Stimulated activated CD4-positive, alpha-beta T cell treated with anti-CD3 and anti-CD28 coated beads, TNF-alpha, amount 100 ng/mL, for 1 hour (primary cell): ENCODE data around the gene CR1.
"Not testable (repeated sequence)": the region's sequence is repeated elsewhere in the genome, so short reads cannot be mapped to it uniquely, and the experiment has no call there.

ENCODE experiments used
- DNase-seq, 3 donors: peaks; one replicate each; pipeline ENCODE4 v3.0.0-alpha.2; 2020; ENCODE audit warnings: low read depth in 3 of 3, low spot score in 1 of 3

Gene CR1

DNA sequence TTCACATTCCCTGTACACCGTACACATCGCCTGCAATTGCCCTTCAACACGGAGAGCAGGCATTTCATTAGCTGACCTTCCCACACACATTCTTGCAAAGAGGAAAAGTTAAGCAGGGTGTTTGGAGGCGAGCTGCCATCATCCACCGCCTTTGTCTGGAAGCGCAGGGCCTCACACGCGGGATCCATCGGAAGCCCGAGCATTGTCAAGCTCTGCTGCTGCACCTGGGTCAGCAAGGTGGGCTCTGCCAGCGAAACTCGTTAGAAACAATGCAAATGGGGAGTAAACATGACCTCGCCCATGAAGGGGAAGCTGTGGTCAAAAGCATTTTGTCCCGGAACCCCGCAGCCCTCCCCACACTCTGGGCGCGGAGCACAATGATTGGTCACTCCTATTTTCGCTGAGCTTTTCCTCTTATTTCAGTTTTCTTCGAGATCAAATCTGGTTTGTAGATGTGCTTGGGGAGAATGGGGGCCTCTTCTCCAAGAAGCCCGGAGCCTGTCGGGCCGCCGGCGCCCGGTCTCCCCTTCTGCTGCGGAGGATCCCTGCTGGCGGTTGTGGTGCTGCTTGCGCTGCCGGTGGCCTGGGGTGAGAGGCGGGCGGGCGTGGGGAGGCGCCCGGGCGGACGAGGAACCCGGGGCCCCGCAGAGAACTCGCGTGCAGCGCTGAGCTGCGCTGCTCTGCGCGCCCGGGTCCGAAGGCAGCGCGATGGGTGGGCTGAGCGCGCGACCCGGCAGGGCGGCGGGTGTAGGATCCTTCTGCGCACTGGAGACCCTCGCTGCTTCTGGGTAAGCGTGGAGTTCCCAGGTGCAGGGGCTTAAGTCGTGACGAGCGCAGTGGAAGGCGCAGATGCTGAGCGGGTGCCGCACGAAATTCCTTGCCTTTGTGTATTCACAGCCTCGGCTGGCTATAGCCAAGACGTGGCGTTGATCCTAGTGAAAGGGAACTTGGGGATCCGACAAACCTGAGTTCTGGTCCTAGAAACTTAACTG is at the start of gene CR1:
TSS of gene CR1 (plus strand) at position 357 of the 992 bp plus-strand sequence. CDS start at position 468, 111 bp downstream.
- peak in 1 of 3 donors; percentile 11 for DNase-seq

DNA sequence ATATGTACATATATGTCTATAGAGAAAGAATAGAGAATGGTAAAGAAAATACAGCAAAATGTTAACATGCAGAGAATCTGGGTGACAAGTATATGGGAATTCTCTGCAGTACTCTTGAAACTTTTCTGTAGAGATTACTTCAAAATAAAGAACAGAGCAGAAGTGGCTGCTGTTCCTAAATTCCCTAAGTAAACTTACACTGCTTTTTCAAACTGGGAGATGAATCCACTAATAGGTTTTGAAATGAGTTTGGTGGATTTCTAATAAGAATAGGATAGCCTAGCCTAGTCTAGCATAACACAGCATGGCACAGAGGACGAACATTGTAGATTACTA is 42.3 kb upstream of the CR1 start:
- DNase-seq, result no peak

DNA sequence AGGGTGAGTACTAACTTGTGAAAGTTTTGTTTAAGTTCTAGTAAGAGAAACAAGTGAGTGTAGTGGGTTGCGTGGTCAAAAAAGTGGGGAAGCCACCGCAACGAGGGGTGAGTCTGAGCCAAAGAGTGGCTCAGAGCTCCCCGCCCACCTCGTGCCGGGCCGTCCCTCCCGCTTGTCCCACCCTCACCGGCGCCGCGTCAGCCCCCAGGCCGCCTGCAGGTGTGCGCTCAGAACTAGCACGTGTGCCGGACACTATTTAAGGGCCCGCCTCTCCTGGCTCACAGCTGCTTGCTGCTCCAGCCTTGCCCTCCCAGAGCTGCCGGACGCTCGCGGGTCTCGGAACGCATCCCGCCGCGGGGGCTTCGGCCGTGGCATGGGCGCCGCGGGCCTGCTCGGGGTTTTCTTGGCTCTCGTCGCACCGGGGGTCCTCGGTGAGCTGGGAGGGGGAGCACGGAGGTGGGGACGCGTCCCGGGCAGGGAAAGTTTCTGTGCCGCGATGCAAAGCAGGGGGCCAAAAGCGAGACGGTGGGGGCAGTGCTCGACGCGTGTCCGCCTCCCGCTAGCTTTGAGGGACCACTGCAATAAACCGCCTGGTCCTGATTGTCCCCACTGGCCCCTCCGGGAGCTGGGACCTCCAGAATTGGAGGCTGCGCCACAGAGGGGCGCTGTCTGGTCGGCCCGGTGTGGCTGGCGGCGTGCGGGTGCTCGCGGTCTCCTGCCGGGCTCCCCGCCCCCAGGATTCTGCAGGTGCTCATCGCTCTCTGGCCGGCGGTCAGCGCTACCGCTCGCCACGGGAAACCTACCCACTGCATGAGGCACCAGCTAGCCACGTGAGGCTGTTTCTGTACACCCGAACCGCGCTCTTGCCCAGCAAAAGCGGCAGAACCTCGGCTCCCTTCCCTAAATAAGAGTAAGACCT is 41.7 kb upstream of the CR1 start, which contains the start of gene CR2:
TSS of gene CR2 (plus strand) at position 283 of the 919 bp plus-strand sequence. CDS start at position 374, 91 bp downstream.
- peak in 1 of 3 donors; percentile 28 for DNase-seq

DNA sequence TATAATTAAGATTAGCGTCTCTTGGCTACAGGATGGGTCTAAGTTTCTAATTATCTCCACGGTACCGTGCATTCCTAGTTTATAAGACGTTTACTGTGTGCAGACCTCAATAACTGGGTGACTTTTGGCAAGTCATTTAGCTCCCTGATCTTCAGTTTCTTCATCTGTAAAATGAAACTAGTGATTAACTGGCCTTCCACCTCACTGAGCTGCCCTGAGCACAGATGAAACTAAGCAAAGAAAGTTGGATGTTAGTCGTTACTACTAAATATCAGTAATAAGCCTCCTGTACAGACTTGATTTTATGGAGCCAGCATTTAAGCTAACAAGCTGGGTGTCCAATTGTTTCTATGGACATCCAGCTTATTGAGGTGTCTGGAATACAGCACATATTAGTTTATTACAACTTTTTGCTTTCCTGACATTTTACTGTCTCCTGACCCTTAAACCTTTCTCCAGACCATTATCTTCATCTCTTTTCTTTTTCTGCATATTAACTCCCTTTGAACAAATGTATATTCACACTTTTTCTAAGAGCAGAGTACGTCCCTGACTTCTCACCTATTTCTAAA is 40.7 kb upstream of the CR1 start:
- no peak for DNase-seq

DNA sequence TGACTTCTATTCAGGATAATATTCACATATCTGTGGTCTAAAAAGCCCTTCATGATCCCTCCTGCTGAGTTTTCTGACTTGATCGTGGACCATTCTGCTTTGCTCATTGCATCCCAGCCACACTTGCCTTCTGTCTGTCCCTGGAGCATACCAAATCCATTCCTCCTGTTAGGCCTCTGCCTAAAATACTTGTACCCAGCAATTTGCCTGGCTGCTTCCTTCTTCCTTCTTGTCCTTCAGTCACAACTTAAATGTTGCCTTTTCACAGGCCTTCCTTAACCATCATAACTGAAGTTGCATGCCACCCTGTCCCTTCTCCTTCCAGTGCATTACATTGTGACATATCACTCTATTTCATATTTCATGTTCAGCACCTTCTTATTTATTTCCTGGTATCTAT is 37.5 kb upstream of the CR1 start:
- no peak for DNase-seq

DNA sequence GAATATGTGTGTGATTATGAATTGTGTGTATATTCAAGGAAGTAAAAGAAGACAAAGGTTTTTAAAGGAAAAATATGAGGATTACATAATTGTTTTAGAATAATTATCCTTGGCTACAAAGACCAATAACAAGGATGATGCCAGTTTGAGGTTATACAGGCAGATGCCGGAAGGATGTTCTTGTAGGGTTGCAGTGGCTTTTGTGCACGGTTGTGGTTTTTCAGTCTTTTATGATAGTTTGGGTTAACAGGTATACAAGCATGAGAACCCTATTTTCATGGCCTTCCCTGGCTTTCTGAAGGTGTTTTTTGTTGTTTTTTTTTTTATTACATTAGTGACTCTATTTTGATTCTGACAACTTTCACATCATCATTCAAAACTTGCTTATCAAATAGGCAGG is 36.9 kb upstream of the CR1 start:
- DNase-seq, result no peak

DNA sequence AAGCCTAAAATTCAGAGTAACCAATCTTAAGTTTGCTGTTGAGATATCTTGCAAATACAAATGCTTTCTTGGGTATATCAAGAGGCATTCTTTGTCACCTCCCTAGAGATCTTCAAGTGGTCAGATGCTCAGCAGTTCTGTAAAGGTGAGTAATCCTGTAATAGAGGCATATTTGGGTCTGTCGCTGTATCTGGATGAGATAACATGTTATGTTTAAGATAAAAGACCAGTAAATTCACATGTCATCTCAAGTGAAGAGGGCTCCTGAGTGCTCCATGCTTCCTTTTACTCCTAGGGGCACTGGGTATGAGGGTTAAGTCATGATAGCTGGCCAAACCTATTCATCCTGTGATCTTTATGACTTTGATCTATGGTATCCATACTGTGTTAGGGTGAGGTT is 34.3 kb upstream of the CR1 start:
- no peak for DNase-seq

DNA sequence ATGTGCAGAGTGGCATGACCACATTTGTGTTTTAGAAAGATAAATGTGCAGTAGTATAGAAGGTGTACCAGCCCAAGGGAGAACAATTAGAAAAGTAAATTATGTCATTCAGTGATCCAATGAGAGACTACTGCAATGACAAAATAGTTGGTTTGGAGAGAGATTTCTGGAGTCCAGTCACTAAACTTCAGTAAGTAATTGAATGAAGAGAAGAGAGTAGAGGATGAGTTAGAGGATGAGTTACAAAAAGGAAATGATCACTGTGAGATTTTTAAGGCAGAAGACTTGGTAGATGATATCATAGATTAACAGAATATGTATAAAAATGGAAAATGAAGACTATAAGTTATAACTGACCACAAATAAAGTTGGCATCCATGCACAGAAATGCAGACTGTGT is 33.4 kb upstream of the CR1 start:
- DNase-seq, result no peak

DNA sequence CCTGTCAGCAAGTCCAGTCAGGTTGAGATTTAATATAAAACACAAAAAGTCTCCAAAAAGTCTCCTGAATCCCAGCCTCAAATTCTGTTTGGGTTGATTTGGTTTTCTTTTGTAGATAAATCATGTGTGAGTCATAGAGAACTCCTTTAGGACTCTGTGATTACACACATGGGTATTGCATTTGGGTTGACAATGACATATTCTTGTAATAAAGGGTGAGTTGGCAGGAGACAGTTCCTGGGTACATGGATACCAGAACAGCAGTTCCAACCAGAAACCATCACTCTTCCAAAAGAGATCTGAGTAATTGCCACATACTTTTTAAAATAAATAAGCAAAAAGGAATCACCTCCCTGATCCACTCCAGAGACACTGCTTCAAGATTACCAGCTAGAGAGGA is 32.9 kb upstream of the CR1 start:
- DNase-seq, result no peak

DNA sequence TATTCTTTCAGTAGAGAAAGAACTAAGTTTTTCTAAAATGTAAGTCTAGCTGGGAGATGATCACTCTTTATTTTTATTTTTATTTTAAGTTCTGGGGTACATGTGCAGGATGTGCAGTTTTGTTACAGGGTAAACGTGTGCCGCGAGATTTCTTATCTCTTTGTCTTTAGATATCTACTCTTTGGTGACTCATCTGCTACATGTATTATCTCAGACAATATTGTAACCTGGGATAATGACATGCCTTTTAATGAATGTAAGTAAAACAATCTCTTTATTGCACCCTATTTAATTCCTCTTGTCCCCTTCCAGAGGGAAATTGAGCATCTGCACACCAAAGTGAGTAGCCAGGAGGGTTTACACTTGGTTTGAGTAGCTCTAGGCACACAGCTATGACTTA is 32.4 kb upstream of the CR1 start:
- DNase-seq, result no peak

DNA sequence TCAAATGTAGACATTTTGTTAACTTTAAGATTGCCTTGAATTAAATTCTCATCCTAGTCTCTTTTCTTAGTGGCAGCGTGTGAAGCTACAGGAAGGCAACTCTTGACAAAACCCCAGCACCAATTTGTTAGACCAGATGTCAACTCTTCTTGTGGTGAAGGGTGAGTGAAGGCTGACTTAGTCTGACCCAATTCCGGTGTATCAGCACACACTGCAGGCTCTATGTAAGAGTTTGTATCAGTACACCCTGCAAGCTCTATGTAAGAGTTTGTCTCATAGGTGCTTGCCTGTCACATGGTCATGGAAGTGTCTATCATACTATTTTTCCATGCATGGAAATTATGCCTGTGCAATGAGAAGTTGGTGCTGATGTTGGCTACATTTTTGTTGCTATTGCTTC is 25.0 kb upstream of the CR1 start:
- DNase-seq, result no peak

DNA sequence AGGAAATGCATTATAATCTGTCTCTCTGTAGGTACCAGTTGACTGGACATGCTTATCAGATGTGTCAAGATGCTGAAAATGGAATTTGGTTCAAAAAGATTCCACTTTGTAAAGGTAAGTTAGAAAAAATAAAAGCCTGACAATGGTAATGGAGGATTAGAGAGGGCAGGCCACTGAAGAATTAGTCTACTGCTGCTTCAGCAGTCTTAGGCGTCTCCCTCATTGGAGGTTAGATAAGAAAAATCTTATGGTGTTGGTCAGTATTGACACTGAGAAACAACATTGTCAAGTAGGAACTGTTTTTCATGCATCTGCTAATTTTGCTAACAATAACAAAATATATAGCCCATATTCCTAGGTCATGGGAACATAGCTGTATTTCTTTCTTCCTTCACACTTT is 21.7 kb upstream of the CR1 start:
- DNase-seq, result no peak

DNA sequence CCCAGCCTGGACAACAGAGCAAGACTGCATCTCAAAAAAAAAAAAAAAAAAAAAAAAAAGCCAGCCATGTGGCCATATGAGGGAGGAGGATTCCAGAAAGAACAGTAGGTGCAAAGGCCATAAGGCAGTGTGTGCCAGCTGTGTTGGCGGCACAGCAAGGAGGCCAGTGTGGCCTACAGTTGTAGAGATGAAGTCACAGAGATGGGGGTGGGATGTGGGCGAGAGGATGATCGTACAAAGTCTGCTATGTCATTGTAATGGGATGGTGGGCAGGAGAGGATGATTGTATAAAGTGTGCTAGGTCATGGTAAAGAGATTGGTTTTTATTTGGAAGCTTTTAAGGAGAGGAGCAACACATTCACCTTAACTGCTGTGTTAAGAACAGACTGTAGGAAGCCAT is 9.8 kb upstream of the CR1 start:
- DNase-seq, result no peak

DNA sequence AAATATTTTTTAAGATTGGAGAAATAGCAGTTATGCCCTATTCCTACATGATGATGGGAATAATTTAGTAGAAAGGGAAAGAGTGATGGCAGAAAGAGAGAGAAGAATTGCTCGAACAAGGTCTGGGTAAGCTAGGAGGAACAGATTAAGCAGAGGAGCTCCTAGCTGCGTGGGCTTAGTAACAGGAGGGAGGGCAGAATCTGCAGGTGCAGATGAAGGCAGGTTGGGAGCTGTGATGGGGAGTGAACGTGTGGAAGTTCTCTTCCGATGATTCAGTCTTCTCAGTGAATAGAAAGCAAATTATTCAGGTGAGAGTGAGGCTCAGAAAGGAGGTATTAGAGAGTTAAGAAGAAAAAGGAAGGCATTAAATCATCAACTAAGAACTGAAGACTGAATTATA is 8.3 kb upstream of the CR1 start:
- DNase-seq, result no peak

DNA sequence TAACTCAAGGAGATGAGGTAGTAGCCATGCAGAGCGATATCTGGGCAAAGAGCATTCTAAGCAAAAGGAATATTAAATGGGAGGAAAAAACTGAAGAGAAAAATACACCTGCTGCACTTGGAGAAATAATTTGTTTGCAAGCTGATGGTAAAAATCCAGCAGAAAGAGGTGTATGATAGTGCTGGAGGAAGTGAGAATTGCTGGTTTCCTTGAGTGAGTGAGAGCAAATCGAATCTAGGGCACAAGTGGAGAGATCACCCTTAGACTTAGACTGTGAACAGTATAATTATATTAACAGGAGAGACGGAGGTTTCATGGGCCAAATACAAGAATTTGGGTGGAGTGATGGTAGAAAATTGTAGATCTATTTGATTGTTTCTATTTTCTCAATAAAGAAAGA is 2.7 kb upstream of the CR1 start:
- no peak for DNase-seq

DNA sequence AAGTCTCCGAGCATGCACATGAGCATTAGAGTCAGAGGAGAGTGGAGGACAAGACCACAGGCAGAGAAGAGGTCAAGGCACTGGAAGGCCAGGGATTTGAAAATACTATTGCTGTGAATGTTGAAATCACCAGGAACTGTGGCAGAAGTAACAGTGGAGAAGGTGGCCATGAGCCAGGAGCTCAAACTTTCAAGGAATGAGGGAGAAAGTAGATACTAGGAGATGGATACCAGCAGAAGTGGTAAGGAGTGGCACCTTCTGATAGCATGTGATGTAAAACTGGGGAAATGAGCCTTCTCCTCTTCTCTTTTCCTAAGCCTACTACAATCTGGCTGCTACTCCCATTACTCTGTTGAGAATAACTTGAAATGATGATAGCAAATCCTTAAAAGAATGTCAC is 1.8 kb upstream of the CR1 start:
- no peak for DNase-seq

DNA sequence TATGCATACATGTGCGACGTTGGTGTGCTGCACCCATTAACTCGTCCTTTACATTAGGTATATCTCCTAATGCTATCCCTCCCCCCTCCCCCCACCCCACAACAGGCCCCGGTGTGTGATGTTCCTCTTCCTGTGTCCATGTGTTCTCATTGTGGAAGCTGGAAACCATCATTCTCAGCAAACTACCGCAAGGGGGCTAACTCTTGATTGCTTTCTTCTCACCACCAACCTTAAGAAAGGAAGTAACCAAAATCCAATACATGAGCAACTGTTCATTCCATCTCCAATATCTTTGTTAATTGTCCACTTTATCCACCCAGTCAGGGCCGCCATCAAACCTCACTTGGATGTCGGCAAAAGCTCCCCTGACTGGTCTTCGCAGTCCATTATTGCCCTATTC is 676 bp upstream of the CR1 start:
- not testable (repeated sequence) for DNase-seq

DNA sequence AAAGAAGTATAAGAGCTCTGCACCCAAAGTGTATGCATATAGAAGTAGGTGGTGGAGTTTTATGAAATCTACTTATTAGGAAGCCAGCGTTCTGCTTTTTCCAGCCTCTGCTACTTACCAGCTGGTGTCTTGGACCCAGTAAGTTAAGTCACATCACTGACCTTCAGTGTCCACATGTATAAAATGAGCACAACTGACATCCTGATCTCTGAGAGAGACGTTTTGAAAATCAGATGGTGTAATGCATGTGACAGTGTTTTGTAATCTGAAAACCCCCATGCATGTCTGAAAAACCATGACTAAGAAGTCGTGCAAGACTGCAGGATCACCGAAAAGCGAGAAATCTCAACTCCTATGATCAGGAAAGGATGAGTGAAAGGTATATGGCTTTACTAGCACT is 2.0 kb downstream of the CR1 start:
- DNase-seq, result no peak

DNA sequence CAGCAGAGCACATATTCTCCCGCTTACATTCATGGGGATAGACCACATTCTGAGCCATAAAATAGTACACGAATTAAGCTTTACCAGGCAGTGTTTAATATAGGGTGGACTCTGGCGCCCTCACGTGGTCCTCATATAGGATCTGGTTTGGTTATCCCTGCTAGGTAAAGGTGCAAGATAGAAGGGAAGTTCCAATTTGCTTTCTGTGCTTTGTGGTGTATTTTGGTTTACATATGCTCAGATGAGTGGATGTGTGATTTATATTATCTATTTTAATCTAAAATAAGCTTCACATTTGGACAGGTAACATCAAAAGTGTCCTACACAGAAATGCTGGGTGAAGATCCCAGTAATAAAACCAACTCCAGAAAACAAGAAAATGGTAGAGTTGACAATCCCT is 3.6 kb downstream of the CR1 start:
- DNase-seq, result peak; percentile 9 to 50 (median 34)

DNA sequence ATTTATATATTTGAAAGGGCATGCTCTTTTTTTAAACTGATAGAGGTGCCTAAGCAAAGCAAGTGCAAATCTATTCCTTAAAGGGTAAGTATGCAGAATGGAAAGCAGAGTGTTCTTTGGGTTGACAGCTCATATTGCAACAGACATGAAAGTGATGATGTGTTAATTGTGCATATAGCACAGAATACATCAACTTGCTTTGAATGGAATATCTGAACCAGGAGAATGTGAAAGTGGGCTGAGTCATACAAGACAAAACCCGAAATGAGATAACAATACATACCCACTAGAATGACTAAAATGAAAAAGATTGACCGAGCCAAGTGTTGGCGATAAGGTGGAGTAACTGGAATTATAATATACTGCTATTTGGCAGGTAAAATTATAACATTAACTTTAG is 4.3 kb downstream of the CR1 start:
- no peak for DNase-seq

DNA sequence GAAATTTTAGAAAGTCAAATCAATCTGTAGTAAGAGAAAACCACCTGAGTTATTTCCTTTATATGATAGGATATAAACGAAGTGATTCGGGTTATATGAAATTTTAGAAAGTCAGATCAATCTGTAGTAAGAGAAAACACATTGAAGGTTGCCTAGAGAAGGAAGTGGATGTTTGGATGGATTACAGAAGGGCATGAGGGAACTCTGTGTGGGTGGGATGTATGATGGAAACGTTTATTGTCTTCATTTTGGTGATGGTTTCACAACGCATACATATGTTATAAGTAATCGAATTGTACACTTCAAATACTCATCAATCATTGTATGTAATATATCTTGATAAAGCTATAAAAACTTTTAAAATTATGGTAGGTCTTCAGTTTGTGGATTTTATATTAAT is 5.1 kb downstream of the CR1 start:
- DNase-seq, result no peak

DNA sequence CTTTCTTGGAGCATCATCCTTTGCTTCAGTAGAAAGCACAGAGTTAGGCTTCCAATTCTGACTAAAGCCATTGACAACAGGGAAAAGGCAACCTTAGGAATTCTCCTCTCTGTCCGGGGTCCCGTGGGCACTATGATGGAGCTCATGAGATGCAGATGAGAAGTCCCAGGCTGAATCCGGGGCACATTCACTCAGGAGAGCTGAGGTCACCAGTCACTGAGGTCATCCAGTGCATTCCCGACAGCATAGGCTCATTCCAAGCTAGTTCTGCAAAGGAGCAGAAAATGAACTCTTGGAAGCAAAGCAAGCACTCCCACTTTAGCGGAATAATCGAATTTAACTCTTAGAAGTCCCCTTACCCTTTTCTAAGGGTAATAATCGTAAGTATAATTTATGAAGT is 6.8 kb downstream of the CR1 start:
- no peak for DNase-seq
